ENCODE data around the gene GGNBP2. TPM values are rescaled to one million over a fixed set of nuclear protein-coding genes. Genes with fewer than 3 reads are reported as not detected.

Gene GGNBP2
- total and polyA plus RNA-seq, 2 of the 8 experiments (the other 6 are each of a cell fraction or from before 2014, with no cell fraction given), result 29.2 to 35.8 TPM

DNA sequence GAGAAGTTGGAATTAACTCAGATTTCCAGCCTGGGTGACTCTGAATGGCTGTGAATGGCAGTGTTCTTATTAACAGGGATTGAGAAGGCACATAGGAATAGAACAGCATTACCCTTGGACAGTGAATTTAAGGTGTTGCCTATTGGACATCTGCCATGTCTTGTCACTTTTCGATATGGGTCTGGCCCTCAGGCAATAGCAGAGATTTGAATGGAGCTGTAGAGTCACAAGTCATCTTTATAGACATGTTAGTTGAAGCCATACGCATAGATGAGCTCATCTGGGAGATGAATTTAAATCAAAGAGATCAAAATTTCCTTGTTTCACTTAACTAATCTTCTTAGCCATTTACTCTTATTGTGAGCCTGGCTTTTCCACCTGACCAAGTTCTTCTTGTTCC is 32.1 kb downstream of the GGNBP2 start (continued):
- TF ChIP-seq CTCF (IDR thresholded peaks at IDR 0.05; ENCODE audit: control extremely low read depth in 1 of 3, insufficient read depth in 1 of 3, low read depth in 1 of 3, low read length in 3 of 3) (no peak), RXRA (IDR thresholded peaks at IDR 0.05; ENCODE audit: insufficient read depth, low read depth, low read length) (no peak), HDAC6 (IDR thresholded peaks at IDR 0.05; ENCODE audit: low read depth, low read length) (no peak), SAP30 (IDR thresholded peaks at IDR 0.05; ENCODE audit: insufficient read depth, insufficient replicate concordance, low read length) (no peak), E2F6 (IDR thresholded peaks at IDR 0.05) (no peak)
